Measurements from ENCODE around the gene BMPR1A. TPM values are rescaled to one million over a fixed set of nuclear protein-coding genes. Genes with fewer than 3 reads are reported as not detected.

BMPR1A gene
- total and polyA plus RNA-seq, 2 experiments from 2014 or later = 16.5 to 41.7 TPM

GRCh38 chr10:86955501-86956194, 199.2 kb downstream of the BMPR1A start:
- Histone ChIP-seq H3K4me2 (ENCODE audit: unreplicated experiment) (no peak overlapping the region), H4K20me1 (ENCODE audit: insufficient read depth) (no peaks in the 10 kb centered on the region), H3F3A (ENCODE audit: insufficient read depth) (no peaks in the 10 kb centered on the region), H3K9ac (no peak overlapping the region), H2AFZ (no peak overlapping the region), H3K27ac (no peak overlapping the region), H3K27me3 (replicated peaks; ENCODE audit: insufficient read depth) (no peaks in the 10 kb centered on the region), H3K79me2 (ENCODE audit: insufficient read depth) (no peaks in the 10 kb centered on the region), H3K9me3 (ENCODE audit: low read depth) (no peaks in the 10 kb centered on the region), H3K4me3 (no peak overlapping the region), H3K9me2 (ENCODE audit: insufficient read depth) (no peaks in the 10 kb centered on the region), H3K36me3 (ENCODE audit: low read depth) (no peaks in the 10 kb centered on the region), H3K4me1 (ENCODE audit: insufficient read depth) (peaks cover 22% of the 10 kb centered on the region)
- WGBS, 2 experiments (ENCODE audit: low coverage in 1 of 2, low lambda C conversion rate in 2 of 2, missing lambda C conversion rate in 2 of 2) = 75 to 79% methylated on average over 9 to 16 of the region's 16 CpGs
- TF ChIP-seq EZH2phosphoT487 (IDR thresholded peaks at IDR 0.05; ENCODE audit: insufficient read depth, low read depth) (no peak), EZH2 (IDR thresholded peaks at IDR 0.05; ENCODE audit: insufficient read depth, poor library complexity, severe bottlenecking) (no peak)
- in situ Hi-C loops (cut with MboI) = no loop called here
- no peak for DNase-seq

- no peak overlapping the region for H2AFZ ChIP-seq
- no peak overlapping the region for H3K4me2 ChIP-seq (ENCODE audit: unreplicated experiment)
- H3K4me1 ChIP-seq (ENCODE audit: insufficient read depth) = peaks cover 22% of the 10 kb centered on the region
- whole genome bisulfite sequencing, 2 experiments (ENCODE audit: low coverage in 1 of 2, low lambda C conversion rate in 2 of 2, missing lambda C conversion rate in 2 of 2) = 81 to 86% methylated on average over 7 of the region's 7 CpGs
- H3K9ac ChIP-seq = no peak overlapping the region
- H3K79me2 ChIP-seq (ENCODE audit: insufficient read depth) = no peaks in the 10 kb centered on the region
- in situ Hi-C loops (cut with MboI) = no loop called here
- no peak for TF ChIP-seq EZH2phosphoT487 (IDR thresholded peaks at IDR 0.05; ENCODE audit: insufficient read depth, low read depth)
- TF ChIP-seq EZH2 (IDR thresholded peaks at IDR 0.05; ENCODE audit: insufficient read depth, poor library complexity, severe bottlenecking) = no peak
- DNase-seq = no peak
- H3K36me3 ChIP-seq (ENCODE audit: low read depth) = no peaks in the 10 kb centered on the region
- no peak overlapping the region for H3K27ac ChIP-seq
- no peaks in the 10 kb centered on the region for H4K20me1 ChIP-seq (ENCODE audit: insufficient read depth)
- no peaks in the 10 kb centered on the region for H3K9me2 ChIP-seq (ENCODE audit: insufficient read depth)
- no peaks in the 10 kb centered on the region for H3K27me3 ChIP-seq (replicated peaks; ENCODE audit: insufficient read depth)
- no peaks in the 10 kb centered on the region for H3K9me3 ChIP-seq (ENCODE audit: low read depth)
- H3K4me3 ChIP-seq = no peak overlapping the region
- H3F3A ChIP-seq (ENCODE audit: insufficient read depth) = no peaks in the 10 kb centered on the region
Measured at GRCh38 chr10:86956195-86956847, 199.9 kb downstream of the BMPR1A start.

DNA sequence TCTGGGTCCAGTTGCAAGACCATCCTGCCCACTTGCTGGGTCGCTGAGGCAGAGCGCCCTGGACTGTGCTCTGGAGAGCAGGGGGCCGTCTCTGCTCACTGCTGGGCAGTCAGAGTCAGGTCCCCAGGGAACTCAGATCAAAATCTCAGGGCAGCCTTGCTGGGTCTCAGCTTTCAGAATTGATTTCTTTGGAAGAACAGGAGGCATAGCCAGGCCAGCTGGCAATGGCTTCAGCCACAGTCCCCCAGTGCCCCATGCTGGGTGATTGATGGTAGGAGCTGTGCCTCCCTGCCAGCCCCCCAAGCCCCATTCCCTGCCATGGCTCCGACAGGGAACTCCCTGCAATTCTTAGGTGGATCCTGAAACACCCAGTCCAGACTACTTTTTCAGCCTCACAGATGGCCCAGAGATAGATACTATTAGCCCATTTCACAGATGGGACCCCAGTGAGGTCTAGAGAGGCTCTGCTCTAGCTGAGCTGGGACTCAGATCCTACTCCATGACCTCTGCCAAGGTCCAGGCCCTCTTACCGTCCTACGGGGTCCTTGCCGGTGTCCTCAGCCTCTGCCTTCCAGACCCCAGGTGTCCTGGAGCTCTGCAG, 200.5 kb downstream of the BMPR1A start:
- H3K79me2 ChIP-seq (ENCODE audit: insufficient read depth) = no peaks in the 10 kb centered on the region
- peaks cover 22% of the 10 kb centered on the region for H3K4me1 ChIP-seq (ENCODE audit: insufficient read depth)
- H3K4me3 ChIP-seq = no peak overlapping the region
- H3K9me3 ChIP-seq (ENCODE audit: low read depth) = no peaks in the 10 kb centered on the region
- H3K36me3 ChIP-seq (ENCODE audit: low read depth) = no peaks in the 10 kb centered on the region
- no peak for DNase-seq
- no peaks in the 10 kb centered on the region for H3K27me3 ChIP-seq (replicated peaks; ENCODE audit: insufficient read depth)
- no peaks in the 10 kb centered on the region for H3K9me2 ChIP-seq (ENCODE audit: insufficient read depth)
- H4K20me1 ChIP-seq (ENCODE audit: insufficient read depth) = no peaks in the 10 kb centered on the region
- H3K9ac ChIP-seq = no peak overlapping the region
- WGBS, 2 experiments (ENCODE audit: low coverage in 1 of 2, low lambda C conversion rate in 2 of 2, missing lambda C conversion rate in 2 of 2) = 68 to 79% methylated on average over 6 to 7 of the region's 7 CpGs
- H3F3A ChIP-seq (ENCODE audit: insufficient read depth) = no peaks in the 10 kb centered on the region
- H2AFZ ChIP-seq = no peak overlapping the region
- TF ChIP-seq EZH2phosphoT487 (IDR thresholded peaks at IDR 0.05; ENCODE audit: insufficient read depth, low read depth) (no peak), EZH2 (IDR thresholded peaks at IDR 0.05; ENCODE audit: insufficient read depth, poor library complexity, severe bottlenecking) (no peak)
- H3K4me2 ChIP-seq (ENCODE audit: unreplicated experiment) = no peak overlapping the region
- no peak overlapping the region for H3K27ac ChIP-seq
- in situ Hi-C loops (cut with MboI) = no loop called here

GRCh38 chr10:86957471-86958115, 201.2 kb downstream of the BMPR1A start, which contains the start of gene MMRN2:
Gene MMRN2 (minus strand): TSS chr10:86957615. CDS start chr10:86957541, 74 bp downstream.
- Histone ChIP-seq H3K27ac (no peak within 1 kb of the TSS), H3K4me2 (ENCODE audit: unreplicated experiment) (no peak within 1 kb of the TSS), H3K9me3 (ENCODE audit: low read depth) (no peaks in the 10 kb centered on the region), H2AFZ (no peak within 1 kb of the TSS), H3K4me3 (no peak within 1 kb of the TSS), H4K20me1 (ENCODE audit: insufficient read depth) (no peaks in the 10 kb centered on the region), H3F3A (ENCODE audit: insufficient read depth) (no peaks in the 10 kb centered on the region), H3K36me3 (ENCODE audit: low read depth) (no peaks in the 10 kb centered on the region), H3K9me2 (ENCODE audit: insufficient read depth) (no peaks in the 10 kb centered on the region), H3K9ac (no peak within 1 kb of the TSS), H3K27me3 (replicated peaks; ENCODE audit: insufficient read depth) (no peaks in the 10 kb centered on the region), H3K4me1 (ENCODE audit: insufficient read depth) (peaks cover 22% of the 10 kb centered on the region), H3K79me2 (ENCODE audit: insufficient read depth) (no peaks in the 10 kb centered on the region)
- TF ChIP-seq EZH2phosphoT487 (IDR thresholded peaks at IDR 0.05; ENCODE audit: insufficient read depth, low read depth) (no peak), EZH2 (IDR thresholded peaks at IDR 0.05; ENCODE audit: insufficient read depth, poor library complexity, severe bottlenecking) (no peak)
- WGBS, 2 experiments (ENCODE audit: low coverage in 1 of 2, low lambda C conversion rate in 2 of 2, missing lambda C conversion rate in 2 of 2) = 85 to 95% methylated on average over 9 of the region's 9 CpGs
- in situ Hi-C loops (cut with MboI) = no loop called here
- DNase-seq = no peak

Data from GM23248 (cell line).